K562 (cell line): ENCODE measurements around the gene EGF. TPM values are rescaled to one million over a fixed set of nuclear protein-coding genes. Genes with fewer than 3 reads are reported as not detected.

Source experiments
- CEBPG ChIP-seq, 3 experiments: fragments of 200-800 bp in 1 of 3; sonication (Bioruptor generic) in 1 of 3; sonication (generic) in 1 of 3; formaldehyde crosslinking in 1 of 3; IDR thresholded peaks in 2 of 3; conservative IDR thresholded peaks in 1 of 3; 2 replicates each; pipeline versions ENCODE4 v1.6.1 to v1.8.0; 2016 to 2022; ENCODE audit warnings: missing compliant biosample characterization in 2 of 3, missing genetic modification characterization in 2 of 3, mild to moderate bottlenecking in 1 of 3, missing genetic modification reagents in 1 of 3
- EZH2 ChIP-seq: IDR thresholded peaks from 2 replicates; pipeline ENCODE4 v1.6.1; 2012; ENCODE audit warnings: low read depth, mild to moderate bottlenecking, inconsistent platforms, low read length, borderline replicate concordance
- KAT2B ChIP-seq: IDR thresholded peaks from one replicate; pipeline ENCODE4 v1.6.1; 2012; ENCODE audit warnings: low read depth, mild to moderate bottlenecking, control low read depth, inconsistent platforms, low read length, moderate library complexity
- NEUROD1 ChIP-seq: fragments of 150-350 bp; IDR thresholded peaks from 2 replicates; pipeline ENCODE4 v1.6.1; 2014; ENCODE audit warnings: borderline replicate concordance, low read length, low read depth; ENCODE audit not compliant: partially characterized antibody
- SREBF1 ChIP-seq: fragments of 150-350 bp; IDR thresholded peaks from 2 replicates; pipeline ENCODE4 v1.6.1; 2014; ENCODE audit warnings: antibody characterized with exemption, low read depth, low read length, borderline replicate concordance
- TFAM ChIP-seq: fragments of 250-450 bp; sonication (Bioruptor Pico); conservative IDR thresholded peaks from 2 replicates; pipeline ENCODE4 v1.5.0; 2021; ENCODE audit warnings: mild to moderate bottlenecking, moderate library complexity
- polyA plus RNA-seq, 8 experiments: library from polyadenylated mRNA; depleted of rRNA in 4 of 8; stranded (reverse) in 5 of 8; unstranded in 3 of 8; fragments of >200 nt; fragmentation: Nextera tagmentation in 2 of 8; fragmentation: Illumina TruSeq in 1 of 8; extraction: Ambion mirVana in 2 of 8; extraction: Trizol in 1 of 8; gene quantifications; 2 replicates each; pipeline versions ENCODE4 v1.2.1 to v1.2.3, GENCODE V29; 2011 to 2014; ENCODE audit warnings: inconsistent platforms in 1 of 8, missing spikeins in 1 of 8
- total RNA-seq, 7 experiments: library from RNA; depleted of rRNA in 6 of 7; stranded (reverse); fragments of >200 nt in 6 of 7; fragmentation: Illumina TruSeq in 2 of 7; extraction: Trizol in 2 of 7; gene quantifications; 2 replicates each; pipeline versions ENCODE4 v1.2.1 to v1.2.3, GENCODE V29; 2011 to 2021; ENCODE audit warnings: low replicate concordance in 1 of 7
- TF ChIP-seq, protein P1 (sequence below): fragments of 450-650 bp; IDR thresholded peaks from 2 replicates; pipeline ENCODE4 v1.6.1; 2018; ENCODE audit not compliant: partially characterized antibody

The EGF gene
- total and polyA plus RNA-seq, 9 of the 15 experiments (the other 6 are each of a cell fraction or from before 2014, with no cell fraction given): 0.32 to 3.1 (median 1.3) TPM

- no peak for TF ChIP-seq KAT2B
- TF ChIP-seq SREBF1: no peak
- TF ChIP-seq TFAM: no peak
- no peak for TF ChIP-seq CEBPG (CRISPR knock-in tag; IDR thresholded peaks at IDR 0.05)
- TF ChIP-seq CEBPG (tag; conservative IDR thresholded peaks at IDR 0.05 in 1 of 2, IDR thresholded peaks at IDR 0.05 in 1 of 2): peak; percentile 59 to 78
- TF ChIP-seq, protein P1, sequence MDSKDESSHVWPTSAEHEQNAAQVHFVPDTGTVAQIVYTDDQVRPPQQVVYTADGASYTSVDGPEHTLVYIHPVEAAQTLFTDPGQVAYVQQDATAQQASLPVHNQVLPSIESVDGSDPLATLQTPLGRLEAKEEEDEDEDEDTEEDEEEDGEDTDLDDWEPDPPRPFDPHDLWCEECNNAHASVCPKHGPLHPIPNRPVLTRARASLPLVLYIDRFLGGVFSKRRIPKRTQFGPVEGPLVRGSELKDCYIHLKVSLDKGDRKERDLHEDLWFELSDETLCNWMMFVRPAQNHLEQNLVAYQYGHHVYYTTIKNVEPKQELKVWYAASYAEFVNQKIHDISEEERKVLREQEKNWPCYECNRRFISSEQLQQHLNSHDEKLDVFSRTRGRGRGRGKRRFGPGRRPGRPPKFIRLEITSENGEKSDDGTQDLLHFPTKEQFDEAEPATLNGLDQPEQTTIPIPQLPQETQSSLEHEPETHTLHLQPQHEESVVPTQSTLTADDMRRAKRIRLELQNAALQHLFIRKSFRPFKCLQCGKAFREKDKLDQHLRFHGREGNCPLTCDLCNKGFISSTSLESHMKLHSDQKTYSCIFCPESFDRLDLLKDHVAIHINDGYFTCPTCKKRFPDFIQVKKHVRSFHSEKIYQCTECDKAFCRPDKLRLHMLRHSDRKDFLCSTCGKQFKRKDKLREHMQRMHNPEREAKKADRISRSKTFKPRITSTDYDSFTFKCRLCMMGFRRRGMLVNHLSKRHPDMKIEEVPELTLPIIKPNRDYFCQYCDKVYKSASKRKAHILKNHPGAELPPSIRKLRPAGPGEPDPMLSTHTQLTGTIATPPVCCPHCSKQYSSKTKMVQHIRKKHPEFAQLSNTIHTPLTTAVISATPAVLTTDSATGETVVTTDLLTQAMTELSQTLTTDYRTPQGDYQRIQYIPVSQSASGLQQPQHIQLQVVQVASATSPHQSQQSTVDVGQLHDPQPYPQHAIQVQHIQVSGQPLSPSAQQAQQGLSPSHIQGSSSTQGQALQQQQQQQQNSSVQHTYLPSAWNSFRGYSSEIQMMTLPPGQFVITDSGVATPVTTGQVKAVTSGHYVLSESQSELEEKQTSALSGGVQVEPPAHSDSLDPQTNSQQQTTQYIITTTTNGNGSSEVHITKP: no peak
- TF ChIP-seq EZH2: no peak
- TF ChIP-seq NEUROD1: no peak
Observed at GRCh38 chr4:110032603-110033002, 119.9 kb downstream of the EGF start (continued).
